GM18519 (cell line): ENCODE data around the gene TEX30.
A peak's percentile ranks its signal among the peaks of the same experiment; 100 is the strongest.
"Not testable (repeated sequence)": the region's sequence is repeated elsewhere in the genome, so short reads cannot be mapped to it uniquely, and the experiment has no call there.

Experiments
- ATAC-seq: cut with Tn5 transposase; IDR thresholded peaks from one replicate; pipeline ENCODE4 v1.9.1; 2021; ENCODE audit warnings: mild to moderate bottlenecking, moderate library complexity; ENCODE audit not compliant: unreplicated experiment, low FRiP score

Gene TEX30

DNA sequence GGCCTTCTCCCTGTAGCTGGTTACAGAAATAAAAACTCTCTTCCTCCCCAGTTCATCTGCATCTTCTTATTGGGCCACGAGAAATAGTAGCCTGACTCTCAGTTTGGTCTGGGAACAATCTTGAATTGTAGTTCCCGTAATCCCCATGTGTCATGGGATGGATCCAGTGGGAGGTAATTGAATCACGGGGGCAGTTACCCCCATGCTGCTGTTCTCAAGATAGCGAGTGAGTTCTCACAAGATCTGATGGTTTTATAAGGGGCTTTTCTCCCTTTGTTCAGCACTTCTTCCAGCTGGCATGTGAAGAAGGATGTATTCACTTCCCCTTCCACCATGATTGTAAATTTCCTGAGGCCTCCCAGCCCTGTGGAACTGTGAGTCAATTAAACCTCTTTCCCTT lies 7.1 kb upstream of the TEX30 start:
- not testable (repeated sequence) for ATAC-seq

DNA sequence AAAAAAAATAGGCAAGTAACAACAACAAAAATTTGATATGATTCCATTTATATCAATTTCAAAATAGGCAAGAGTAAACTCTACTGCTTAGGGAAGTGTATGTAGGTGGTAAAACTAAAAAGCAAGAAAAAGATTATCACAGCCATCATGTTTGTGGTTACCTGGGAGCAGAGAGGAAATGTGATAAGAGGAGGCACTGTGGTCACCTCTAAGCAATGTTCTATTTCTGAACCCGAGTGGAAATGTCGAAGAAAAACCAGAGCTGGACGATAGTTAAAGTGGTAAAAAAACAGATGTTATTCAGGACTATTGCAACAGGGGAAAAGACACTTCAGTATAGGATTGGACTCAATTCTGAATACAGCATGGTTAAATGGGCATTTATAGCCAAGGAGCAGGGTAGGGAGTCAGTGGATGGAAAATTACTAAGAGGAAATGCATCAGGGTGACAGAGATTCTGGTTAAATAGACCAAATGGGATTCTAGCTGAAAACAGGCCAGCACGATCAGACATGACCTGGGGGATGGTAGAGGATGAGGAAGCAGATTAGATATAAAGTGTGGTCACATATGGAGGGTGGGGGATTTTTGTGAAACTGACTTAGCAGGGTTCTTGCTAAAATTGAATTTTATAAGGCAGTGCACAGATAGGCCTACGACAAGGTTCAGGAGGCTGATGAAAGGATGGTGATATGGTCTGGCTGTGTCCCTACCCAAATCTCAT lies 6.0 kb upstream of the TEX30 start:
- no peak for ATAC-seq

- ATAC-seq = no peak
These were observed 4.2 kb upstream of the TEX30 start for GRCh38 chr13:102777736-102778135.

DNA sequence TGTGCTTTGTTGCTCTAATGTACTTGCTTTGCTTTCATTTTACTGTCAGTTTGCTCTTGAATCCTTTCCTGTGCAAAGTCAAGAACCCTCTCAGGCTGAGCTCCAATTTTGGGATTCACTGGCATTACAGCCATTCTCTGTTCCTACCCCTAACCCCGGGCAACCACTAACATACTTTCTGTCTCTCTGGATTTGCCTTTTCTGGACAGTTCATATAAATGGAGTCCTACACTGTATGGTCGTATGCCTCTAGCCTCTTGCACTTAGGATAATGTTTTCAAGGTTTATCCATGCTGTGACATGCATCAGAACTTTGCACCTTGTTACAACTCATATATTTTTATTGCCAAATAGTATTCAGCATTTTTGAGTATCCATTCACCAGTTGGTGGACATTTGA lies 2.7 kb upstream of the TEX30 start:
- no peak for ATAC-seq

DNA sequence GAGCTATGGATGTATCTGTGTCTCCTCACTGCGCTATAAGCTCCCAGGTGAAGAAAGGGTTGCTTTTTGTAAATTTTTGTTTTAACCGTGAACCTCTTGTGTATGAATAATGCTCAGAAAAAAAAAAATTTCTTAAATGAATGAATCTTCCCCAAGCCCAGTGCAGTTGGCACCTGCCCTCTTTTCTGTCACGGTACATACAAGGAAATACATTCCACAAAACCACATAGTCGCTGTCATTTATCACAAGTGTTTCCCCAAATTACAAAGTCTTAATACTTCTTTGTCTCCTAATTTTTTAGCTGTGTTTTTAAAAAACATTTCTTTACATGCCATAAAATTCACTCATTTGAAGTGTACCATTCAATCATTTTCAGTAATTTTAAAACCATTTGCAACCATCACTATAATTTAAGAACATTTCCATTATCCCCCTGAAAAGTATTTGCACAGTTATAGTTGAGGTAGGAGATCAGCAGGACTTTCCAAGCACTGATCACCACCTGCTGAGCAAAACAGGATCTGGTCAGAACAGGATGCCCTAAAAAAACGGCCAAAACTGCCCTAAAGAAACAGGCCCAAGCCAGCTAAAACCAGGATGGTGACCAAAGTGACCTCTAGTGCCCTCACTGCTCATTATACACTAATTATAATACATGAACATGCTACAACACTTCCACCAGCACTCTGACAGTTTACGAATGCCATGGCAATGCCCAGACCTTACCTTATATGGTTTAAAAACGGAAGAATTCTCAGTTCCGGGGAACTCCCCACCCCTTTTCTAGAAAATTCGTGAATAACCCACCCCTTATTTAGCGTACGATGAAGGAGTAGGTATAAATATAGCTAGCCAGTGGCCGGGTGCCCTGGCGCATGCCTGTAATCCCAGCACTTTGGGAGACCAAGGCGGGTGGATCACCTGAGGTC lies 1.3 kb upstream of the TEX30 start:
- ATAC-seq = no peak

GRCh38 chr13:102774214-102774568 lies 605 bp upstream of the TEX30 start:
- ATAC-seq = no peak

DNA sequence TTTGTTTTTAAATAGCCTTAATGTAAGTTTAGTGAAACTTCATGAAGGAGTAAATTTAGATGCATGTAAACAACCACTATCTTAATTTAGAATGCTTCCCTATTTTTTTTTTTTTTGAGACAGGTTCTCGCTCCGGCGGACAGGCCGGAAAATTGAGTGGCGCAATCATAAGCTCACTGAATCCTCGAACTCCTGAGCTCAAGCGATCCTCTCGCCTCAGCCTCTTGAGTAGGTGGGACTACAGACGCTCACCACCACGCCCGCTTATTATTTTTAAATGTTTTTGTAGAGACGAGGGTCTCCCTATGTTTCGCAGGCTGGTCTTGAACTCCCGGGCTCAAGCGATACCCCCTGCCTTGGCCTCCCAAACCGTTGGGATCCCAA lies 1.6 kb downstream of the TEX30 start:
- ATAC-seq = no peak

- no peak for ATAC-seq
These were observed 2.1 kb downstream of the TEX30 start for GRCh38 chr13:102771298-102772041.

DNA sequence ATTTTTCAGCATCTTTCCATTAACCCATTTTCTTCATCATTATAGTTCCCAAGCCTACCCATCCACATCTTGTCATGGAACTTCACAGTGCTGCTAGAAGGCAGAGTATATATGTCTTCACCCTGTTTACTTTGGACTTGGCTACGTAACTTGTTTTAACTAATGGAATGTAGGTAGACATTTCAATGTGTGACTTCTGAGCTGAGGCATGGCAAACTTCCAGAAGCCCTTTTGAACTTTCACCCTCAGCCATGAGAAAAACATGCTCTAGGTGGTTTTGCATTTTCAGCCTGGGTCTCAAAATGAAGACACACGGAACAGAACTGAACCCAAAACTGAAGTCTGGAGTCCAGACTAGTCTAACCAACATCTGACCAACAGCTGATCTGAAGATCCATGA lies 3.2 kb downstream of the TEX30 start:
- ATAC-seq = no peak

- no peak for ATAC-seq
These were observed 3.9 kb downstream of the TEX30 start for GRCh38 chr13:102769679-102770078.

DNA sequence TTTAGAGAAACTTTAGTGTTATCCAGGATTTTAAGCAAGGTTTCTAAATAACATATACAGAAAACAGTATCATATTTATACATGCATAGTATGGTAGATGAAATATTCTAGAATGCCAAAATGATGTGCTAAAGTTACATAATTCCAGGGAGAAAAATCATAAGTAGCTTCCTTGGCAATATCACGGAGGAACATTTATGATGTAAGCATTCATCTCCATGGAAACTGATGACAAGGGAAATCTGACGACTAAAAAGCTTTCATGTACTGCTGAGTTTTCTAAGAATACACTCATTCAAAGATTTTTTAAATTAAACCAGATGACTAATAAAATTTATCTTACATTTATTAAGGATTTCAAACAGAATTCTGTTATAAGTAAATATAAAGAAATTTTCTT lies 4.7 kb downstream of the TEX30 start:
- no peak for ATAC-seq

GRCh38 chr13:102763741-102764140 lies 9.8 kb downstream of the TEX30 start:
- ATAC-seq = no peak

DNA sequence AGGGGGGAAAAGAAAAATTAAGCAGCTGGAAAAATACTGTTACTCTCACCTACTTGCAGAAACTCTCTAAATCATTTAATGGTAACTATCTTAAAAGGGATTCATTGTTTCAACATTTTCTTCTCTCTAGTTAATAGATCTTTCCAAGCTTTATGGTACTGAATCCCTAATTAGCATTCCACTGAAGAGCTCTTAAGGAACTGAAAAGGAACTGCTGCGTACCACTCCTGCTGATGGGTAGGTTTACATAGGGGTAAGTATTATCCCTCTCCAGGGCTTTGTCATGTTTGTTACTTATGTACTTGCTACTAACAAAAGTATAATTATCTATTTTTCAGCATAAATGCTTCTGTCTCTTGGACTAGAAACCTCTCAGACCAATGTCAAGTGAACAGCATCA lies 12.5 kb downstream of the TEX30 start:
- ATAC-seq = no peak

DNA sequence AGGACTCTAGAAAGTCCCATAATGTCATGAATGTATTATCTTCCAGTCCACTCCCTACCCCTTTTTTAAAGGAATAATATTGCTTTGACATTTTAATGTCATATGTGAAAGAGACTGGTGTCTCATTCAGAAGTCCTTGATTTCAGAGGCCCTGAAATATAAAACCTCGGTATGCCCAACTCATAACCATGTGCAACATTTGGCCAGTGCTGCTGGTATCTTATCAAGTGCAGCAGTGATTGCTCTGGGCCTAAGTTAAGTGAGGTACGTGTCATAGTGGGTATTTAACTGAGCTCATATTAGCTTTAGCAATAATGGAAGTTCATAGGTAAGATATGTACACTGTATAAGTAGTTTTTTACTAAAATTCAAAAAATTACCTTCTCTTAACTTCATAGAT lies 14.7 kb downstream of the TEX30 start:
- ATAC-seq = no peak

DNA sequence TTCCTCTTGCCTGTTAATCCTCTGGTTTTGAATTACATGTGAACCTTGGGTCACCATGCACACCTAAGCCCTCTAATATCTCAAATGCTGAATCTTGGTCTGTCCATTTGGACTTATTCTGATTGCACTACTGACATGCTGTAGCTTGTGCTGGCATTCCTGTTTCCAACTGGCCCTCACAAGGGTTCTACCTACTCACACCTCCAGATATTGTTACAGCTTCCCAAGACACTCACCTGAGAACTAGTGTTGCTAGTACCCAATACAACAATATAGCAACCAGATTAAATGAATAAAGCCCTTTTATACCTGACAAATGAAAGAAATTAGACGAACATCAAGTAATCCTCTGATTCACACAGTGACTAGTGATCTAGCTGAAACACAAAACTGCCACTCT lies 16.6 kb downstream of the TEX30 start:
- ATAC-seq = no peak

GRCh38 chr13:102751886-102752285 lies 21.7 kb downstream of the TEX30 start:
- ATAC-seq = no peak

DNA sequence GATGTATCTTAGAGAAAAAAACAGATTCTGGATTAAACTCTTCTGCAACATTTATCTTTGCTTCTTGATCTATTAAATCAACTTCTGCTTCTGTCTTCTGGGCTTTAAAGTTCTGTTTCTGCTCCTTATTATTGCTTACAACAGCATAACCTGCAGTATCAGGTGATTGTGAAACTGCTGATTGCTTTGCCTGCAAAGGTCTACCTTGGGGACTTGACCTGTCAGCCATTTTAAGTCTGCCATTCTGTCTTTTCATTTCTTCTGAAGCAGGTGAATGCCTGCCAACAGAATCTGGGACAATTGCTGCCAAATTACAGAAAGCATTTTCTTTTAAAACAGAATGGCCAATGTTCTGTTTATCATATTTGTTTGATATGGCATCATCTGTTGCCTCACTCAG lies 31.1 kb downstream of the TEX30 start:
- no peak for ATAC-seq

GRCh38 chr13:102742101-102742500 lies 31.5 kb downstream of the TEX30 start:
- no peak for ATAC-seq

GRCh38 chr13:102729560-102730270 lies 43.9 kb downstream of the TEX30 start:
- no peak for ATAC-seq

GRCh38 chr13:102726430-102726829 lies 47.2 kb downstream of the TEX30 start:
- ATAC-seq = peak; percentile 55

- no peak for ATAC-seq
These were observed 48.7 kb downstream of the TEX30 start for GRCh38 chr13:102724923-102725322.
